ENCODE data around the gene F7. TPM values are rescaled to one million over a fixed set of nuclear protein-coding genes. Genes with fewer than 3 reads are reported as not detected.

Gene F7
- total RNA-seq, 1 donor from 2014 or later = 3.0 TPM

- Mint-ChIP-seq H3K4me3 (no peak overlapping the region), H3K27ac (peak overlapping the region; percentile 29), H3K36me3 (no peaks in the 10 kb centered on the region), H3K9me3 (no peaks in the 10 kb centered on the region), H3K4me1 (ENCODE audit: unreplicated experiment) (no peaks in the 10 kb centered on the region), H3K27me3 (peaks cover 9% of the 10 kb centered on the region)
- peak; percentile 24 for DNase-seq (ENCODE audit: extremely low spot score, unreplicated experiment)
- TF ChIP-seq CTCF (conservative IDR thresholded peaks at IDR 0.05) = no peak
Observed at GRCh38 chr13:113137691-113138298, 32.2 kb downstream of the F7 start.

GRCh38 chr13:113138792-113139551 is 33.4 kb downstream of the F7 start:
- DNase-seq (ENCODE audit: extremely low spot score, unreplicated experiment) = peak; percentile 18
- no peaks in the 10 kb centered on the region for H3K4me1 Mint-ChIP-seq (ENCODE audit: unreplicated experiment)
- TF ChIP-seq CTCF (conservative IDR thresholded peaks at IDR 0.05) = no peak
- no peak overlapping the region for H3K27ac Mint-ChIP-seq
- no peaks in the 10 kb centered on the region for H3K9me3 Mint-ChIP-seq
- H3K27me3 Mint-ChIP-seq = peaks cover 9% of the 10 kb centered on the region
- H3K36me3 Mint-ChIP-seq = no peaks in the 10 kb centered on the region
- H3K4me3 Mint-ChIP-seq = no peak overlapping the region

- Mint-ChIP-seq H3K36me3 (no peaks in the 10 kb centered on the region), H3K4me1 (ENCODE audit: unreplicated experiment) (no peaks in the 10 kb centered on the region), H3K27ac (no peak overlapping the region), H3K9me3 (no peaks in the 10 kb centered on the region), H3K27me3 (peaks cover 9% of the 10 kb centered on the region), H3K4me3 (no peak overlapping the region)
- no peak for DNase-seq (ENCODE audit: extremely low spot score, unreplicated experiment)
- TF ChIP-seq CTCF (conservative IDR thresholded peaks at IDR 0.05) = no peak
Observed at GRCh38 chr13:113139577-113139976, 34.0 kb downstream of the F7 start.

GRCh38 chr13:113140677-113141600 is 35.3 kb downstream of the F7 start:
- Mint-ChIP-seq H3K4me1 (ENCODE audit: unreplicated experiment) (no peaks in the 10 kb centered on the region), H3K27ac (no peak overlapping the region), H3K36me3 (no peaks in the 10 kb centered on the region), H3K4me3 (no peak overlapping the region), H3K27me3 (peaks cover 9% of the 10 kb centered on the region), H3K9me3 (no peaks in the 10 kb centered on the region)
- no peak for TF ChIP-seq CTCF (conservative IDR thresholded peaks at IDR 0.05)
- DNase-seq (ENCODE audit: extremely low spot score, unreplicated experiment) = peak; percentile 64

- no peak overlapping the region for H3K27ac Mint-ChIP-seq
- H3K4me1 Mint-ChIP-seq (ENCODE audit: unreplicated experiment) = no peaks in the 10 kb centered on the region
- H3K4me3 Mint-ChIP-seq = no peak overlapping the region
- peak; percentile 67 for DNase-seq (ENCODE audit: extremely low spot score, unreplicated experiment)
- no peak for TF ChIP-seq CTCF (conservative IDR thresholded peaks at IDR 0.05)
- H3K9me3 Mint-ChIP-seq = no peaks in the 10 kb centered on the region
- H3K27me3 Mint-ChIP-seq = peaks cover 9% of the 10 kb centered on the region
- H3K36me3 Mint-ChIP-seq = no peaks in the 10 kb centered on the region
Observed at GRCh38 chr13:113141601-113141970, 36.0 kb downstream of the F7 start.

Measured in type B pancreatic cell (in vitro differentiated cells).